B cell (primary cell): ENCODE results near the gene EHF.

Source experiments
- CTCF ChIP-seq: fragments of 200-600 bp; IDR thresholded peaks from one replicate; pipeline ENCODE4 v1.8.0; 2022; ENCODE audit warnings: antibody characterized with exemption, mild to moderate bottlenecking
- EZH2 ChIP-seq: IDR thresholded peaks from 2 replicates; pipeline ENCODE4 v1.6.1; 2012; ENCODE audit warnings: borderline replicate concordance, low read depth, mild to moderate bottlenecking, moderate library complexity, low read length; ENCODE audit not compliant: insufficient read depth, poor library complexity, severe bottlenecking

GRCh38 chr11:34587282-34587677 is 33.6 kb upstream of the EHF start:
- TF ChIP-seq CTCF (no peak), EZH2 (no peak)
